HG03575 (cell line): ENCODE data around the gene OAT.
"Not testable (repeated sequence)": the region's sequence is repeated elsewhere in the genome, so short reads cannot be mapped to it uniquely, and the experiment has no call there.

Experiments
- ATAC-seq: cut with Tn5 transposase; IDR thresholded peaks from one replicate; pipeline ENCODE4 v1.9.1; 2021; ENCODE audit not compliant: unreplicated experiment, insufficient number of reproducible peaks, low FRiP score; ENCODE audit errors: extremely low read depth

Gene OAT

GRCh38 chr10:124384591-124385190 is 34.0 kb downstream of the OAT start:
- ATAC-seq: no peak

GRCh38 chr10:124384172-124384571 is 34.6 kb downstream of the OAT start:
- no peak for ATAC-seq

- ATAC-seq: no peak
Observed at GRCh38 chr10:124383496-124383895, 35.2 kb downstream of the OAT start.

- ATAC-seq: no peak
Observed at GRCh38 chr10:124381011-124381611, 37.6 kb downstream of the OAT start.

GRCh38 chr10:124380256-124380995 is 38.3 kb downstream of the OAT start:
- ATAC-seq: no peak

- no peak for ATAC-seq
Observed at GRCh38 chr10:124379609-124380193, 39.0 kb downstream of the OAT start.

- no peak for ATAC-seq
Observed at GRCh38 chr10:124378881-124379471, 39.7 kb downstream of the OAT start.

GRCh38 chr10:124378271-124378670 is 40.5 kb downstream of the OAT start:
- ATAC-seq: no peak

- ATAC-seq: no peak
Observed at GRCh38 chr10:124377101-124377500, 41.6 kb downstream of the OAT start.

- no peak for ATAC-seq
Observed at GRCh38 chr10:124376411-124376810, 42.3 kb downstream of the OAT start.

- no peak for ATAC-seq
Observed at GRCh38 chr10:124375691-124376090, 43.0 kb downstream of the OAT start.

- ATAC-seq: no peak
Observed at GRCh38 chr10:124375353-124375614, 43.4 kb downstream of the OAT start.

- ATAC-seq: no peak
Observed at GRCh38 chr10:124374535-124375352, 44.0 kb downstream of the OAT start.

- no peak for ATAC-seq
Observed at GRCh38 chr10:124372899-124373298, 45.8 kb downstream of the OAT start.

GRCh38 chr10:124370426-124370825 is 48.3 kb downstream of the OAT start:
- ATAC-seq: no peak

GRCh38 chr10:124369986-124370385 is 48.7 kb downstream of the OAT start:
- ATAC-seq: no peak

GRCh38 chr10:124369533-124369932 is 49.2 kb downstream of the OAT start:
- not testable (repeated sequence) for ATAC-seq

- no peak for ATAC-seq
Observed at GRCh38 chr10:124369066-124369465, 49.7 kb downstream of the OAT start.

GRCh38 chr10:124367936-124368335 is 50.8 kb downstream of the OAT start:
- no peak for ATAC-seq
